IMR-90 (cell line): ENCODE data around the gene RIPOR3. TPM values are rescaled to one million over a fixed set of nuclear protein-coding genes. Genes with fewer than 3 reads are reported as not detected.

Experiments used
- ATAC-seq: fragments of 200-7000 bp; cut with Tn5 transposase; 2 replicates; pipeline ENCODE4 v1.9.1; 2020; ENCODE audit warnings: low read depth, mild to moderate bottlenecking, moderate library complexity
- BruUV-seq: library from RNA; stranded (reverse); fragments of 400-500 nt; replicated peaks from 2 replicates; lab custom pipeline; 2021; lab: Mats Ljungman, UMichigan
- CTCF ChIA-PET: fragments of 300-600 bp; formaldehyde crosslinking; extraction: SDS; loops from one replicate; lab custom pipeline; 2021; ENCODE audit warnings: antibody characterized with exemption; lab: Yijun Ruan, JAX
- POLR2A ChIA-PET: fragments of 300-600 bp; sonication (Branson Sonifier 250); formaldehyde crosslinking; loops from one replicate; lab custom pipeline; 2022; ENCODE audit warnings: antibody characterized with exemption; ENCODE audit not compliant: unreplicated experiment; lab: Charles Lee
- DNase-seq: peaks from one replicate; pipeline ENCODE4 v3.0.0; 2013
- H2AFZ ChIP-seq: replicated peaks from 2 replicates; pipeline ENCODE3; 2013; ENCODE audit warnings: low read length, mild to moderate bottlenecking; ENCODE audit not compliant: poor library complexity
- H2AK5ac ChIP-seq: 2 replicates; pipeline ENCODE4 v1.6.1; 2013; ENCODE audit warnings: low read depth, low read length, inconsistent platforms
- H2AK9ac ChIP-seq: replicated peaks from 2 replicates; pipeline ENCODE3; 2013; ENCODE audit warnings: mild to moderate bottlenecking, low read depth, low read length, moderate library complexity; ENCODE audit not compliant: poor library complexity
- H2BK120ac ChIP-seq: 2 replicates; pipeline ENCODE4 v1.6.1; 2013; ENCODE audit warnings: low read depth, low read length, inconsistent platforms
- H2BK15ac ChIP-seq: 3 replicates; pipeline ENCODE4 v1.6.1; 2013; ENCODE audit warnings: low read depth, low read length, inconsistent platforms
- H2BK20ac ChIP-seq: 2 replicates; pipeline ENCODE4 v1.6.1; 2013; ENCODE audit warnings: low read depth, mild to moderate bottlenecking, inconsistent platforms, low read length, moderate library complexity
- H2BK5ac ChIP-seq: 2 replicates; pipeline ENCODE4 v1.6.1; 2013; ENCODE audit warnings: mild to moderate bottlenecking, low read depth, low read length, inconsistent platforms; ENCODE audit not compliant: poor library complexity, severe bottlenecking
- H3K14ac ChIP-seq: replicated peaks from 2 replicates; pipeline ENCODE4 v1.6.1; 2013; ENCODE audit warnings: low read depth, low read length, inconsistent platforms
- H3K18ac ChIP-seq: 2 replicates; pipeline ENCODE4 v1.6.1; 2013; ENCODE audit warnings: low read depth, low read length, control low read depth
- H3K23ac ChIP-seq: 2 replicates; pipeline ENCODE4 v1.6.1; 2013; ENCODE audit warnings: low read depth, low read length, inconsistent platforms
- H3K27ac ChIP-seq: 2 replicates; pipeline ENCODE4 v1.5.1; 2013; ENCODE audit warnings: mild to moderate bottlenecking, control low read depth, low read length; ENCODE audit not compliant: insufficient read depth
- H3K27me3 ChIP-seq: 2 replicates; pipeline ENCODE4 v1.6.1; 2013; ENCODE audit warnings: low read length; ENCODE audit not compliant: control insufficient read depth, insufficient read depth
- H3K36me3 ChIP-seq: 2 replicates; pipeline ENCODE4 v1.6.1; 2013; ENCODE audit warnings: low read length, mixed read lengths; ENCODE audit not compliant: control insufficient read depth, insufficient read depth
- H3K4ac ChIP-seq: 2 replicates; pipeline ENCODE4 v1.6.1; 2013; ENCODE audit warnings: low read depth, low read length, inconsistent platforms
- H3K4me1 ChIP-seq: 2 replicates; pipeline ENCODE4 v1.6.1; 2013; ENCODE audit warnings: low read length, mixed read lengths; ENCODE audit not compliant: control insufficient read depth, insufficient read depth
- H3K4me2 ChIP-seq: 2 replicates; pipeline ENCODE4 v1.6.1; 2013; ENCODE audit warnings: low read depth, mild to moderate bottlenecking, control low read depth, low read length, moderate library complexity
- H3K4me3 ChIP-seq: 2 replicates; pipeline ENCODE4 v1.5.1; 2013; ENCODE audit warnings: low read depth, mild to moderate bottlenecking, control low read depth, low read length, moderate library complexity; ENCODE audit not compliant: insufficient read depth
- H3K56ac ChIP-seq: 2 replicates; pipeline ENCODE4 v1.6.1; 2013; ENCODE audit warnings: low read length, inconsistent platforms; ENCODE audit not compliant: insufficient read depth; ENCODE audit errors: extremely low read depth
- H3K79me1 ChIP-seq, 2 experiments: 2 replicates each; pipeline ENCODE4 v1.6.1; 2013; ENCODE audit warnings: low read length in 2 of 2, inconsistent platforms in 1 of 2, low read depth in 1 of 2
- H3K9ac ChIP-seq: 2 replicates; pipeline ENCODE4 v1.6.1; 2013; ENCODE audit warnings: low read depth, low read length, control low read depth
- H3K9me1 ChIP-seq: 2 replicates; pipeline ENCODE4 v1.6.1; 2013; ENCODE audit warnings: low read length, inconsistent platforms; ENCODE audit not compliant: insufficient read depth
- H3K9me3 ChIP-seq: 2 replicates; pipeline ENCODE4 v1.6.1; 2013; ENCODE audit warnings: low read length; ENCODE audit not compliant: control insufficient read depth, insufficient read depth
- H4K20me1 ChIP-seq: 2 replicates; pipeline ENCODE4 v1.6.1; 2013; ENCODE audit warnings: low read length, inconsistent platforms; ENCODE audit not compliant: insufficient read depth
- H4K5ac ChIP-seq: 2 replicates; pipeline ENCODE4 v1.6.1; 2013; ENCODE audit warnings: mild to moderate bottlenecking, low read depth, low read length, control low read depth
- H4K8ac ChIP-seq, 2 experiments: 2 replicates each; pipeline ENCODE4 v1.6.1; 2013; ENCODE audit warnings: low read depth in 2 of 2, low read length in 2 of 2, control low read depth in 1 of 2, inconsistent platforms in 1 of 2
- H4K91ac ChIP-seq: 2 replicates; pipeline ENCODE4 v1.6.1; 2013; ENCODE audit warnings: low read depth, low read length, inconsistent platforms; ENCODE audit not compliant: insufficient read depth
- CEBPB ChIP-seq: IDR thresholded peaks from 2 replicates; pipeline ENCODE4 v1.6.1; 2012; ENCODE audit warnings: low read depth, low read length, improper control_type of control experiment
- CHD1 ChIP-seq: IDR thresholded peaks from 2 replicates; pipeline ENCODE4 v1.6.1; 2012; ENCODE audit warnings: low read depth, low read length, improper control_type of control experiment
- POLR2A ChIP-seq: IDR thresholded peaks from 2 replicates; pipeline ENCODE4 v1.6.1; 2012; ENCODE audit warnings: mild to moderate bottlenecking, low read depth, low read length
- RFX5 ChIP-seq: IDR thresholded peaks from 2 replicates; pipeline ENCODE4 v1.8.0; 2012; ENCODE audit warnings: low read depth, mild to moderate bottlenecking, low read length, moderate library complexity
- SMC3 ChIP-seq: fragments of 150-350 bp; IDR thresholded peaks from 2 replicates; pipeline ENCODE4 v1.6.1; 2016; ENCODE audit warnings: low read depth, mild to moderate bottlenecking, antibody characterized with exemption, low read length, moderate library complexity
- WGBS, 2 experiments: methylation state at CpG; one replicate each; pipeline versions ENCODE4 v1.1.5 to v1.1.7; 2013; ENCODE audit warnings: missing lambda C conversion rate in 2 of 2; ENCODE audit not compliant: insufficient read length in 1 of 2; ENCODE audit errors: extremely low coverage in 2 of 2; 5-methylcytosine and 5-hydroxymethylcytosine counted together
- dilution Hi-C: fragments of 300-500 bp; cut with HindIII; formaldehyde crosslinking; loops from one replicate; pipeline ENCODE4 v1.14.3; 2018; ENCODE audit warnings: low sequenced_read_pairs; ENCODE audit not compliant: unreplicated experiment
- in situ Hi-C: fragments of 300-500 bp; cut with MboI; formaldehyde crosslinking; loops from 3 replicates; pipeline ENCODE4 v1.14.3; 2019; ENCODE audit warnings: low sequenced_read_pairs, inconsistent platforms, mixed read lengths
- intact Hi-C: fragments of 100-400 bp; cut with micrococcal nuclease; formaldehyde crosslinking; loops from 2 replicates; pipeline ENCODE4 v1.10.0; 2022
- polyA plus RNA-seq, 3 experiments: library from polyadenylated mRNA; depleted of rRNA; stranded (reverse); fragments of >200 nt; gene quantifications; 2 replicates each; pipeline ENCODE4 v1.2.3, GENCODE V29; 2012; ENCODE audit warnings: low replicate concordance in 1 of 3
- total RNA-seq: library from RNA; depleted of rRNA; stranded (reverse); fragments of >200 nt; gene quantifications from 2 replicates; pipeline ENCODE4 v1.2.3, GENCODE V29; 2012

RIPOR3 gene
- total and polyA plus RNA-seq, 2 of the 4 experiments (the other 2 are of a cell fraction), result 0.54 to 1.7 TPM

DNA sequence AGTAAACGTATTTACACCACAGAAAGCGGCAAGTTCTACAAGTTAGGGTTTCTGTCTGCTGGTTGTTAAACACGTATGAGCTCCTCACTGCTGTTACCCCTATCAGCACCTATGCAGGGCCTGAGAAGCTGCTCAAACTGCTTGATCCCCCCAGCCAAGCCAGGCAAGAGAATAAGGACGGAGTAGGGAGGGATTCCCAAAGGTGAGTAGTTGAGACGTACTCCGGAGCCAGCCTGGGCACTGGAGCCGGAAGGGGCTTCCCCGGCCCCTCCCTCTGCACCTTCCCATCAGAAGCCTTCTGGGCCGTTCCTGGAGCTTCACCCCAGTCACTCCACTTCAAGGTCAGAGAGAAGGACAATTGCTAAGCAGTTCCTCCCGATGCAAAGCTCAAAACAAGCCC is 58.0 kb downstream of the RIPOR3 start:
- 100% methylated on average over 1 of the region's 10 CpGs; no CpG with 5 or more reads in 1 of the 2 experiments for WGBS, 2 experiments

More for the DNA sequence above, 58.0 kb downstream of the RIPOR3 start:
- H4K20me1 ChIP-seq, result no peaks in the 10 kb centered on the region
- TF ChIP-seq SMC3 (no peak), CHD1 (no peak), CEBPB (no peak), POLR2A (no peak), RFX5 (no peak)
- DNase-seq (no peak), ATAC-seq (no peak)
- no peak overlapping the region for H2BK20ac ChIP-seq
- dilution Hi-C loops, result no loop called here
- H3K18ac ChIP-seq, result no peak overlapping the region
- no peak overlapping the region for H2AFZ ChIP-seq
- H3K4me1 ChIP-seq, result peaks cover 21% of the 10 kb centered on the region
- peaks cover 4 to 48% of the 10 kb centered on the region in 2 experiments; a peak in 3 of 4 replicates for H3K79me1 ChIP-seq
- no peaks in the 10 kb centered on the region for H3K9me3 ChIP-seq
- no peak overlapping the region for H3K4me2 ChIP-seq
- H2BK15ac ChIP-seq, result peak overlapping the region; percentile 70; the same call in 1 of the 3 replicates
- no peak overlapping the region for H3K56ac ChIP-seq
- no peak overlapping the region for H3K27ac ChIP-seq
- no peak overlapping the region for H4K5ac ChIP-seq
- no peak overlapping the region for H2BK5ac ChIP-seq
- H2AK9ac ChIP-seq, result peak overlapping the region; percentile 7
- H3K4ac ChIP-seq, result peak overlapping the region; percentile 51; the same call in 1 of the 2 replicates
- no peaks in the 10 kb centered on the region for H3K27me3 ChIP-seq
- no peaks in the 10 kb centered on the region for H3K36me3 ChIP-seq
- peak overlapping the region; percentile 20; the same call in 1 of the 2 replicates for H2BK120ac ChIP-seq
- in situ Hi-C loops, result loop anchor here (5.0 kb wide), 1 partner anchor 109 kb away; no protein-coding TSS in a partner anchor
- peak overlapping the region in 1 of 2 experiments; percentile 38; a peak in 1 of 4 replicates for H4K8ac ChIP-seq
- intact Hi-C loops, result no loop called here
- BruUV-seq, result no TSS peak
- H3K4me3 ChIP-seq, result no peak overlapping the region
- no peak overlapping the region for H3K9ac ChIP-seq
- H4K91ac ChIP-seq, result peak overlapping the region; percentile 51; the same call in 1 of the 2 replicates
- H3K9me1 ChIP-seq, result peaks cover 15% of the 10 kb centered on the region
- ChIA-PET CTCF (no interaction called here), POLR2A (no interaction called here)
- H3K23ac ChIP-seq, result no peak overlapping the region
- 0 out of 2 replicates have a peak overlapping the region, but pooled peaks have one; percentile 7 for H3K14ac ChIP-seq
- H2AK5ac ChIP-seq, result peak overlapping the region; percentile 35; the same call in 1 of the 2 replicates
